ENCODE measurements around the gene RBM47.

RBM47 gene

DNA sequence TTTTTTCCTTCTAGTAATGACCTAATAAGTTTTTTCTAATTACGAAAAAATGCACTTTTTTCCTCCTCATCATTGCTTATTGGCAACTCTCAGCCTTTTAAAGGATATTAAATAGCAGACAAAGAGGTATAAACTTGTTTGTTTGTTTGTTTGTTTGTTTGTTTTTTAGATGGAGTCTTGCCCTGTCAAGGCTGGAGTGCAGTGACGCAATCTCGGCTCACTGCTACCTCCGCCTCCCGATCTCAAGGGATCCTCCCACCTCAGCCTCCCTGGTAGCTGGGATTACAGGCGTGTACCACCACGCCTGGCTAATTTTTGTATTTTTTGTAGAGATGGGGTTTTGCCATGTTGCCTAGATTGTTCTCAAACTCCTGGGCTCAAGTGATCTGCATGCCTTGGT, 6.0 kb downstream of the RBM47 start:
- no peak for DNase-seq (ENCODE audit: low spot score)

DNA sequence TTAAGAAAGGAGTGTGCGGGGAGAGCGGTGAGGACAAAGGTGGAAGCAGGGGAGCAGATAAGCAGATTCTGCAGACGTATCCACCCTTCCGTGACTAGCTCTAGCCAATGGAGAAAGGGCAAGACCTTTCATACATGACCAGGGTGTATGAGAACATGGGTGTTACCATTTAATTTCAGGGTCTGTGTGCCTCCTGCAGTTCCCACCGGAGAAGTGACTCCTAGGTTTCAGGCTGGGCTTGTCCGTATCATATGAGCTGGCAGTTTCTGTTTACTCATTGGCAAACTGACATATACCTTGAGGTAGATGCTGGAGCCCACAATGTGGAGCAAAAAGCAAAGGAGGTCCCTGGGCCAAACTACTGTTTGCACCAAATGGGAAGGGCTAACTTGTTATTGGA, 6.8 kb downstream of the RBM47 start:
- no peak for DNase-seq (ENCODE audit: low spot score)

DNA sequence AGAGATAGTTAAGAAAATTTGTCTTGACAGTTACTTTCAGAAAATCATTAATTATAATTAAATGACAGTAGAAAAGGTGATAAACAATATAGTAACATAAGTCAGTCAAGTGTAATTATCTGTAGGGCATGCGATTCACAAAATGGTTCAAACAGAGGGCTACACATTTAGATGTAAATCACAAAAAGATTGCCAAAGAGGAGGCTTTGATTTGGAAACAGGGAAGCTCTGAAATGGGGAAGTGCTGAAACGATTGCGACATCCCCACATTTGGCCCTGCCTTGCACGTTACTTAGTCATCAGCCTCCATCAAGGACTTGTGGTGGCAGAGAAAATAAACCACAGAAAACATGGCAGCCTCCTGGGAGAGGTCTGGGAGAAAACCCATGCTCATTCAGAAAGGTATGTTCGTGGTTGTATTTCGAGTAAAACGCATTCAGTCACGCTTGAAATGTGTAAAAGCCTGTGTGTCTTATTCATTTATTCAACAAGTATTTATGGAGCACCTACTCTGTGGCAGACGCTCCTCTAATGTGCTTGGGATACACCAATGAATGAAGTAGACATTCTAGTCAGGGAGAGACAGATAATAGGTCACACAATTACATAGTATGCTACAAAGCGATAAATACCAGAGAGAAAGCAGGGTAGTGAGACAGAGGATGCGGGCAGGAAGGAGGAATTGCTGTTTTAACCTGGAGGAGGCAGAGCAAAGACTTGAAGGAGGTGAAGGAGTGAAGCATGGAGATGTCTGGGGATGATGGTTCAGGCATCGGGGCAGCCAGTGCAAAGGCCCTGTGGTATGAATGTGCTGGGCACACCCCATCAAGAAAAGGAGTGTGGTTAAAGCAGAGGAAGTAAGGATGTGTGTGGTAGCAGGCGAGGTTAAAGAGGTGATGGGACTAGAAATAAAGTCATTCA, 7.8 kb downstream of the RBM47 start:
- no peak for DNase-seq (ENCODE audit: low spot score)

DNA sequence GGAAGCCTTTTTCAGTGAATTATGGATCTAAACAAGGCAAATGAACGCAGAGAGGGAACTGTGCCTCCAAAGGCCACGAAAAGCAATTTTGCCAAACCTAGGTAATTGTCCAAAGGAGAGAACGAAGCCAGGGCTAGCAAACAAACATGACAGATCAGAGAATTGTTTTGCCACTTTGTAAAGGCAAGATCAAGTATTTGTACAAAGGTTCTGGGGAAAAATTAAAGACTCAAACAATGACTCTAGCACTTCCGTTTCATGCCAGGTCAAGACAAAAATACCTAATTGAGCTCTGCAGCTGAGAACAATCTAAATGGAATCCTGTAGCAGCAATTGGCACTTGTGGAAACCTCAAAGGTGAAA, 8.5 kb downstream of the RBM47 start:
- DNase-seq (ENCODE audit: low spot score): no peak

DNA sequence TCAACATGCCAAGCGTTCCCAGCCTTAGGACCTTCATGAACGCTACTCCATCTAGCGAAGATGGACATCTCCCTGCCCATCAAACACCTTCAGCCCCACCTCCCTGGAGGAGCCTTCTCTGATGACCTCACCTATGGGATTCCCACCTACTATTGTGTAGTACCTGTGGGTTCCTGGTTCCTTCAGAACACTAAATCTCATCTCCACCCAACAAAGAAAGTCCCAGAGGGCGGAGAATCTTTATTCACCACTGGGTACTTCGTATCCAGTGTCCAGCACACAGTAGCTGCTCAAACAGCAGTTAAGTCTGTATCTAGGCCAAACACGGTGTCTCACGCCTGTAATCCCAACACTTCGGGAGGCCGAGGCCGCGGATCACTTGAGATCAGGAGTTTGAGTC, 10.1 kb downstream of the RBM47 start:
- DNase-seq (ENCODE audit: low spot score): no peak

DNA sequence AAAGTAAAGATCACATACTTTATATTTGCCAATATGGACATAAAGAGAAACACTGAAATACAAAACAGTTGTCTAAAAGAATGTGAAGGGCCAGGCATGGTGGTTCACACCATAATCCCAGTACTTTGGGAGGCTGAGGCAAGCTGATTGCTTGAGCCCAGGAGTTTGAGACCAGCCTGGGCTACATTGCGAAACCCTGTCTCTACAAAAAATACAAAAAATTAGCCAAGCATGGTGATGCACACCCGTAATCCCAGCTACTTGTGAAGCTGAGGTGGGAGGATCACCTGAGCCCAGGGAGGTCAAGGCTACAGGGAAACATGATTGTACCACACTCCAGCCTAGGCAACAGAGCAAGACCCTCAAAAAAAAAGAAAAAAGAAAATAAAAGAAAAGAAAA, 11.8 kb downstream of the RBM47 start:
- DNase-seq (ENCODE audit: low spot score): no peak

DNA sequence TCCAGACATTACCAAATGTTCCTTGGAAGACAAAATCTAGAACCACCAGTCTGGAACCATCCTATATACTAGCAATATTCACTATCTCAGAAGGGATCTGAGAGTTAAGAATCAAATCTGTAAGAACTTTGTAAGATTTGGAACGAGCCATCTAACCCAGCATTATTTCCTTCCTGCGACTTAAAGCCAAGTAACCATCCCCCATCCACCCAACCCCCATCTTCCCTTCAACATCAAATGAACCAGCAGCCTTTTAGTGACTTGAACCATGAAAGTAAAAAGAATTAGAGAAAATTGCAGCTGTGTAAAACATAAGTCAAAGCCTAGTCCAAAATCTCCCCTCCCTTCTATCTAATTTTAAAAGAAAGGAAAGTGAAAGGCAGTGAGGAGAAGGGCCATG, 15.6 kb downstream of the RBM47 start:
- no peak for DNase-seq (ENCODE audit: low spot score)

DNA sequence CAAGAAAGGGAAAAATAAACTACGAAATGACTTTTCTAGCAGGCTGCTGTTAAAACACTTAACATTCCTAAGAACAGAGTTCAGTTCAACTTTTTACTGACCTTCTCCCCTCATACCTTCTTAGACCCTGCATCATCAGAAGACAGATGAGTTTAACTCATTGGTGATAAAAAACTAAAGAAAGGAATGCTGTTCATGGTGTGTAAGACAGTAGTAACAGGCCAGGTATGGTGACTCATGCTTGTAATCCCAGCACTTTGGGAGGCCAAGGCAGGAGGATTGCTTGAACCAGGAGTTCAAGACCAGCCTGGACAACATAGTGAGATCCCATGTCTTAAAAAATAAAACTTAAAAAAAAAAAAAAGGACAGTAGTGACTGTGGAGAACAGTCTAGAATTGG, 16.2 kb downstream of the RBM47 start:
- DNase-seq (ENCODE audit: low spot score): no peak

DNA sequence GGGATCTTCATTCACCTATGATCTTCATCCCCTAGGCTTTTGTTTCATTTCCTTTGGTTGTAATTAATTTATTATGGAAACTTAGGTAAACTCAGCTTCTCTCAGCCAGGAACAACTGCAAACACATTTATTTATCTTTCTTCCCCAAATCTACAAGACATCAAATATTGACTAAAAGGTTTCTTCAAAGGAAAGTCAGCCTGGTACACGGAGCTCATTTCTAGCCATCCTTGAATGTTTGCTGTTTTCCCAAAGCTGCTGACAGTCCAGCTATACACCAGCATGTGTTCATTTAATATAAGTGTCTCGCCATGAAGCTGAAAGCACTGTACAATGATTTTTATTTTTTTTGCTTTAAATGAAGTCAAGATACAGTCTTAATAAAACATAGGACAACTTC, 16.8 kb downstream of the RBM47 start:
- DNase-seq (ENCODE audit: low spot score): no peak

DNA sequence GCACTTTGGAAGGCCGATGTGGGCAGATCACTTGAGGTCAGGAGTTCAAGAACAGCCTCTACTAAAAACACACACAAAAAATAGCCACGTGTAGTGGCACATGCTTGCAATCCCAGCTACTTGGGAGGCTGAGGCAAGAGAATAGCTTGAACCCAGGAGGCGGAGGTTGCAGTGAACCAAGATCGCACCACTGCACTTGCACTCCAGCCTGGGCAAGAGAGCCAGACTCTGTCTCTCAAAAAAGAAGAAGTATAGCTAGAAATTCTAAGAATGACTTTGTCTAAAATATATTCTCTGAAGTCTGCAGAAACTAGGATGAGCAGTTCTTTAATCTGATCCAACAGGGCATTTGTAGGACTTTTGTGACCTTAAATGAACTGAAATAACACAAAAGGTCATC, 17.4 kb downstream of the RBM47 start:
- no peak for DNase-seq (ENCODE audit: low spot score)

DNA sequence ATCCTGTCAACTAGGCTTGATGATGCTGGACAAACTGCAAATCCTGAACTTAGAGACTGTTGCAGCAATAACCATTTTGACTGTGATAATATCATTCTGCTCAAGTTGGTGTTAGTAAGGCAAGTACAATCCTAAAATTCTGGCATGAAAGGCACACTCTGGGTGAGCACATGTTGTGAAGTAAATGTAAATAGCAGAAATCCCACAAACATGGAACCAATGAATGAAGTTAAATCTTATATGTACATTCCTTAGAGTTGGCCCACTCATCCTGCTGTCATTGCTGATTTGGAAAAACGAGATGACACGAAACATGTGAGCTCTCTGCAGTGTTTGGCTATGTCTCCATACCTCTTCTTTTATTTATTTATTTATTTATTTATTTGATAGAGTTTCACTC, 21.0 kb downstream of the RBM47 start:
- no peak for DNase-seq (ENCODE audit: low spot score)

DNA sequence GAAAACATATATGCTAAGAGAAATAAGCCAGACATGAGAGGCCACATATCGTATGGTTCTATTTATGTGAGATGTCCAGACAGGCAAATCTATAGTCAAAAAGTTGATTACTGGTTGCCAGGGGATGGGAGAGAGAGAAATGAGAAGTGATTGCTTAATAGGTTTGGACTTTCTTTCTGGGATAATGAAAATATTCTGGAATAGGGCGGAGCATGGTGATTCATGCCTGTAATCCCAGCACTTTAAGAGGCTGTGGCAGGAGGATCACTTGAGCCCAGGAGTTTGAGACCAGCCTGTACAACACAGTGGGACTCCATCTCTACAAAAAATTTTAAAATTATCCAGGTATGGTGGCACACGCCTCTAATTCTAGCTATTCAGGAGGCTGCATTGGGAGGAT, 22.4 kb downstream of the RBM47 start:
- DNase-seq (ENCODE audit: low spot score): no peak

DNA sequence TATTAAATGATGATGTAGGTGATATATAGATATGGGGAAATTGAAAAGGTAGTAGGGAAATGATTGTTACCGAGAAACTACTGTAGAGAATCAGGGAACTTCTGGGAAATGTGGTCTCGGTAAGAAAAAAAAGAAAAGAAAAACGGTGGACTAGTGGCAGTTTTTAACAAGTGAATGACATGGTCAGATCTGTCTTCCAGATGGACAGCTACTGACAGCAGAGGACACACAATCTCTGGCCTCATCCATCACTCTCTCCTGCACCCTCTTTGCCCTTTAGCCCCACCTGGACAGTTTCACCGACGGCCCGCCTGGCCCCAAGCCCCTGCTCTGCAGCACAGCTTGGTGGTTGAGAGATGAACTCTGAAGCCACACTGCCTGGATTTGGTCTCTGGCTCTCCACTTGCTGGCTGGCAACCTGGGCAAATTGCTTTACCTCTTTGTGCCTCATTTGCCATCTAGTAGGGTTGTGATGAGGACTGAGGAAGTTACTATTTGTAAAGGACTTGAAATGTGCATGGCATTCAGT, 23.4 kb downstream of the RBM47 start:
- no peak for DNase-seq (ENCODE audit: low spot score)

DNA sequence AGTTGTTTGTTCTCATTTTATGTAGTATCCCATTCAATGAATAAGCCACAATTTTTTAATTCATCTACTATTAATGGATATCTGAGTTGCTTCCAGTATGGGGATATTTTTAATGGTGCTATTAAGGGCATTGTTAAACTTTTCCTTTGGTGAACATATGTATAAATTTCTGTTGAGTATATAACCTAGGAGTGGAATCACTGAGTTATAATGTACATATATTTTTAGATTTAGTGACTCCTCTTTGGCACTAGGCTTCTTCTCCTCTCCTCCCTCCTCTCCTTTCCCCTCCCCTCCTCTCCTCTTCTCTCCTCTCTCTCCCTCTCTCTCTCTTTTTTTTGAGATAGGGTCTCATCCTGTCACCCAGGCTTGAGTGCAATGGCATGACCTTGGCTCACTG, 26.4 kb downstream of the RBM47 start:
- no peak for DNase-seq (ENCODE audit: low spot score)

DNA sequence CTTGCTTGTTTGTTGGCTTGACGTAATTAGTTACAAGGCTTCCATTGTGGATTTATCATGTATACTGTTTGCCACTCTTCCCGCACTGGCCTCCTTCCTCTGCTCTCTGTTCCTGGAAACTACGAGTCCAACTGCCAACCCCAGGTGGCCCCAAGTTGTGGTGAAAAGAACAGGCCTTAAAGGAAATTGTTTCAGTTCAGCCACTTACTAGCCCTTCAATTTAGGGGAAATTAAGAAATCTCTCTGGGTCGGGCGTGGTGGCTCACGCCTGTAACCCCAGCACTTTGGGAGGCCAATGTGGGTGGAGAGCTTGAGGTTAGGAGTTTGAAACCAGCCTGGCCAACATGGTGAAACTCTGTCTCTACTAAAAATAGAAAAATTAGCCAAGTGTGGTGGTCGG, 28.0 kb downstream of the RBM47 start:
- DNase-seq (ENCODE audit: low spot score): no peak

DNA sequence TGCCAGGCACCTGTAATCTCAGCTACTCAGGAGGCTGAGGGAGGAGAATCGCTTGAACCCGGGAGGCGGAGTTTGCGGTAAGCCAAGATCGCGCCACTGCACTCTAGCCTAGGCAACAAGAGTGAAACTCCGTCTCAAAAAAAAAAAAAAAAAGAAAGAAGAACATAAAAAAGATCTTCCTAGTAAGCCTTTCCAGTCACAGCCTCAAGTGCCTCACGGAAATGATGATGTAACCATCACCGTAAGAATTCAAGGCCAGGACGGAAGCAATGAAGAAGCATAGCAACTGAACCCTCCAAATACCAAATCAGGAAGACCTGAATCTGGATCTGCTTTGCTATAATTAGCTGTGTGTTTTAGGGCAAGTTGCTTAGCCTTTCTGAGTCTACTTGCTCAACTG, 28.8 kb downstream of the RBM47 start:
- no peak for DNase-seq (ENCODE audit: low spot score)

DNA sequence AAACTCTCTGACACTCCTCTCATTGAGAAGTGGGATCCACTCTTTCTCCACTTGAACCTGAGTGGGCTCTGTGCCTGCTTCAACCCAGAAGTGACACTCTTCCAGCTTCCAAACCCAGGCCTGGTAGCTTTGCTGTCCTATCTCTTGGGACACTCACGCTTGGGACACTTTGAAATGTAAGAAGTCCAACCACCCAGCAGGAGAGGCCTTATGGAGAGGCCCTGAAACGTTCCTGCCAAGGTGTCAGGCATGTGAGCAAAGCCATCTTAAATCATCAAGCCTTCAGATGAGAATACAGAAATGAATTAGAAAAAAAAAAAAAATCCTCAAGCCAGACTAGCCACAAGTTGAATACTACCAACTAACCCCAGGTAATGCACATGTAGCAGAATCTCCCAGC, 30.2 kb downstream of the RBM47 start:
- no peak for DNase-seq (ENCODE audit: low spot score)

DNA sequence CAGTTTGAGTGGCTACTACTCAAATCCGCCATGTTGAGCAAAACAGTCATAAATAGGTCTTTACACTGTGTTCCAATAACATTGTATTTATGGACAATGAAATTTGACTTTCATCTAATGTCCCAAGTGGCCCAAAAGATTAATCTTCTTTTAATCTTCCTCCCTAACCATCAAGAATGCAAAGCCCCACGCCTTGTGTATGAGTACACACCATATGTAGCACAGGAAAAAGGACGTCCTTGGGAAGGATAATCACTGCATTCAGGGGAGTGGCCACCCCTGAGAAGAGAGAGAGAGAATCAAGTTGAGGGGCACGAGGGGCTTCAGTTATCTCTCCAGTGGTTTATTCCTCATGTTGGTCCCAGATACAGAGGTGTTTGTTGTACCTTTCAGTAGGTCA, 33.1 kb downstream of the RBM47 start:
- no peak for DNase-seq (ENCODE audit: low spot score)

DNA sequence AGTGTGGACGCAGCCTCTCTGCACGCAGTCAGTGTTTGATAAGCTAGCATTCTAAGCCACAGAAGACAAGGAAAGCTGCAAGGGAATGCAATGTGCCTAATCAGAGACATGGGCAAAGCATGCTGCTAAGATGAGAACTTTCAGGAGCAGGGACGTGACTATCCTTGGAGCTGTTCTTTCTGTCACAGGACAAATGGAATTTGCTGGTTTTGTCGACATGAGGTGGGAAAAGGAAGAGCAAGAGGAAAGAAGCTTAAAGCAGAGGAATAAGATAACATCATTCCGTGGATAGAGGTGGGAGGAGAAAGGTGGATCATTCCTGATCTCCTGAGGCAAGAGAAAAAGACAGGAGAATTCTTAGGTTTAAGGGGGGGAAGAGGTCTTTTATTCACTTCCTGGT, 33.7 kb downstream of the RBM47 start:
- no peak for DNase-seq (ENCODE audit: low spot score)

DNA sequence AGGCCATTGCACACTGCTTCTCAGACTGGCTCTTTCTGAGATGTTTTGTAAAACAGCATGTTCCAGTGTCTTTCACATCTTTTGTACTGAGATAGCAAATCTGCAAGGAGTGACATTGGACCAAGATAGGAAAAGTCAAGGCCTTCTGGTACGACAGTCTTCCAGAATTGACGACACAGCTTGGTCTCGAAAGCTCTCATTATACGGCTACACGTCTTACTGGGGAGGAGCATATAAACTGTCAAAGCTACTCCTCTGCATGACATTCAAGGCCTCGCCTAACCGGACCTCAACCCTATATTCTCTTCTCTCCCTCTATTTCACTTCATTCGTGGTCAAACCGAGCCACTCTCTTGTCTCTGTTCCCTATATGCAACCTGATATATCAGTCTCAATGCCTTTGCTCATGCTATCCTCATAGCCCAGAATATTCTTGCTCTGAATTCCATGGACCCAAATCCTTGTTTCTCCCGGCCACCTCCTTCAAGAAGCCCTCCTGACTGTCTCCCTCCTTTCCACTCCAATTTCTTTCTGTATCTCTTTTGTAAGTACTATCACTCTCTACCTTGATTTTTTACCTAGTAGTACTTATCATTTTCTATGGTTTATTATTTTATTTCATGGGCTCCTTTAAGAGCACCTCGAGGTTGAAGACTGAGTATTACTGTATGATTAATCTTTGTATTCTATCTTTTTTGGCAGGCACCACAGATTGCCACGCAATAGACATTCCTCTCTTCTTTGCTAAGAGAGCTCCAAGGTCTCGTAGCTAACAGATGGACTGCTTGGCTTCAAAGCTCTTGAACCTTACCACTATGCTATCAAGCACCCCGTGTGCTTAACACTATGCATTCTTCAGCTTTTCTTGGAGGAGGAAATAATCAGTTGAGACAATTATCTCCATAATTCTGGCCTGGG, 35.1 kb downstream of the RBM47 start:
- no peak for DNase-seq (ENCODE audit: low spot score)

DNA sequence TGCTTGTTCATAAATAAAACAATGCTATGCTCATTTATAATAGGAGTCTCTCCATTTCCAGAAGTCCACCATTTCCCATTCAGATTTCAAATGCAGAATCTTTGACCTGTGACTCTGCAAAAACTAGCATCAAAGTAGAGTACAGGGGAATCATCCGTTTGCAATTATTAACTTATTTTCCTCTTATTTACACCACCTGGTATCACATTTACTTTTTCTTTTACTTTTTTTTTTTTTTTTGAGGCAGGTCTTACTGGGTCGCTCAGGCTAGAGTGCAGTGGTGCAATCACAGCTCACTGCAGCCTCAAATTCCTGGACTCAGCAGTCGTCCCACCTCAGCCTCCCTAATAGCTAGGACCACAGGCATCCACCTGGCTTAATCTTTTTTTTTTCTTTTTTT, 37.6 kb downstream of the RBM47 start:
- no peak for DNase-seq (ENCODE audit: low spot score)

DNA sequence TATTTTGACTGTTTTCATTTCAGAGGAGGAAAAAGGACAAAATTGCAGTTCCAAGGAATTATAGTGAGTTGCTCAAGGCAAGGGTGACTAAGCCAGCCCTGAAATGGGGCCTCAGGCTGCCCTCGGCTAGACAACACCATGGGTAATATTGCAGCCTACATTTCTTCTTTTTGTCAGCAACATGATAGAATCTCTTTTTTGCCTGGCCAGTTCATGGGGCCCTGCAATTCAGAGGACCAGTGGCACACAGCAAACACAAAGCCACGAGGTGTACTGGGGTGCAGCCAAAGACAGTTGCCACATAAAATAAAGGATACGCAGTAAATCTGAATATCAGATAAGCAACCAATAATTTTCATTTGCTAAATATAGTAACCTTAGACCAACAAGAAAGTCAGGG, 41.8 kb downstream of the RBM47 start:
- no peak for DNase-seq (ENCODE audit: low spot score)

DNA sequence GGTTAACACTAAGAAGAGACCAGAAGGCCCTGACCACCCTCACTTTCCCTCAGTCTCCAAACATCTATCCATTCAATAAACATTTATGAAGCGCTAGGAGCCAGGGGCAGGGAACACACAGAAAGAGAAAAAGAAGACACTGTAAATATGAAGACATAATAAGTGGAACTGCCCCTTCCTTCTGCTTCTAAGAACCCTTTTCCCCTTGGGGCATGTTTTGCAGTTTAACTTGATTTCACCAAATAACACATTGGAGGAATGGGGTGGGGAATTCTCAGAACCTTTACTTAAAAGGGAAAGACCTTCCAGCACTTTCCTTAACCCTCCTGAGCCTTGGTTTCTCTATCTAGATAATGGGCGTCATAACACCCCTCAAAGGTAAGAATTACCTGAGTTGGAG, 42.3 kb downstream of the RBM47 start:
- no peak for DNase-seq (ENCODE audit: low spot score)
